Measurements from ENCODE around the gene YES1.

YES1 gene

DNA sequence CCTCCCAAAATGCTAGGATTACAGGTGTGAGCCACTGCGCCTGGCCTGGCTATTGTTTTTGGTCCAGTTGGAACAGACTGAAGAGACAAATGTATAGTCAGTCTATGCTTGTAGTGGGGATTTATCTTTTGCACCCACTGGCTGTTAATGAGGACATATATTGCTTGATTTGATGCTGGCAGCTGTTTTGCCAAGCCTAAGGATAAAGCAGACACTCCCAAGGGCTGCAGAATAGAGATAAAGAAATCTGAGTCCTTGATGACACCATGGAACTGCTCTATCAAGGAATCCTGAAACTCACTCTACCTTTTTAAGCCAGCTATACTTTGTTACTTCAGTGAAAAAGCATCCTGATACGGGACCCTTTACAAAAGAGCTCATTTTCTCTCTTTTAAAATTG lies 56.5 kb downstream of the YES1 start:
- ChIA-PET CTCF (interaction anchor here (1.0 to 2.9 kb wide), 3 partner anchors 17 to 84 kb away, joined by 3 to 10 read pairs (median 8); no protein-coding TSS in a partner anchor), POLR2A (interaction anchor here (0.7 kb wide), 1 partner anchor 123 kb away, joined by 3 read pairs; no protein-coding TSS in a partner anchor)
- Histone ChIP-seq H3K9me3 (ENCODE audit: control insufficient read depth, insufficient read depth, low read depth, low read length) (no peaks in the 10 kb centered on the region), H3K4me3 (ENCODE audit: low read depth, low read length) (no peak overlapping the region), H3K4me1 (ENCODE audit: control insufficient read depth, insufficient read depth, low read length) (peaks cover 2% of the 10 kb centered on the region; the same call in 1 of the 2 replicates), H3K27ac (ENCODE audit: extremely low read depth, low read depth, low read length) (no peak overlapping the region), H3K36me3 (ENCODE audit: control insufficient read depth in 2 of 2, insufficient read depth in 1 of 2, low read length in 2 of 2) (peaks cover 2 to 7% of the 10 kb centered on the region in 2 experiments; a peak in 2 of 3 replicates)
- TF ChIP-seq ZNF280C (tag by site-specific recombination; IDR thresholded peaks at IDR 0.05) (no peak), PRDM1 (tag by site-specific recombination; IDR thresholded peaks at IDR 0.05) (no peak), SCRT2 (tag by site-specific recombination; IDR thresholded peaks at IDR 0.05) (no peak), ZNF596 (tag by site-specific recombination; IDR thresholded peaks at IDR 0.05) (no peak), ZNF302 (tag by site-specific recombination; IDR thresholded peaks at IDR 0.05; ENCODE audit: low read depth) (no peak), HOXC10 (CRISPR knock-in tag; IDR thresholded peaks at IDR 0.05) (no peak), AEBP2 (tag by site-specific recombination; IDR thresholded peaks at IDR 0.05; ENCODE audit: borderline replicate concordance) (no peak), ZNF530 (tag by site-specific recombination; IDR thresholded peaks at IDR 0.05; ENCODE audit: low read depth) (no peak), ZNF501 (tag by site-specific recombination; IDR thresholded peaks at IDR 0.05) (no peak), ZFP37 (tag by site-specific recombination; IDR thresholded peaks at IDR 0.05) (no peak), ZBTB7A (tag by site-specific recombination; IDR thresholded peaks at IDR 0.05; ENCODE audit: low read depth) (no peak)
- TF ChIP-seq, protein P1, sequence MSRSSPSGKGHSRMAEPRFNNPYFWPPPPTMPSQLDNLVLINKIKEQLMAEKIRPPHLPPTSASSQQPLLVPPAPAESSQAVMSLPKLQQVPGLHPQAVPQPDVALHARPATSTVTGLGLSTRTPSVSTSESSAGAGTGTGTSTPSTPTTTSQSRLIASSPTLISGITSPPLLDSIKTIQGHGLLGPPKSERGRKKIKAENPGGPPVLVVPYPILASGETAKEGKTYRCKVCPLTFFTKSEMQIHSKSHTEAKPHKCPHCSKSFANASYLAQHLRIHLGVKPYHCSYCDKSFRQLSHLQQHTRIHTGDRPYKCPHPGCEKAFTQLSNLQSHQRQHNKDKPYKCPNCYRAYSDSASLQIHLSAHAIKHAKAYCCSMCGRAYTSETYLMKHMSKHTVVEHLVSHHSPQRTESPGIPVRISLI (tag by site-specific recombination; IDR thresholded peaks at IDR 0.05): no peak
- TF ChIP-seq, protein P2, sequence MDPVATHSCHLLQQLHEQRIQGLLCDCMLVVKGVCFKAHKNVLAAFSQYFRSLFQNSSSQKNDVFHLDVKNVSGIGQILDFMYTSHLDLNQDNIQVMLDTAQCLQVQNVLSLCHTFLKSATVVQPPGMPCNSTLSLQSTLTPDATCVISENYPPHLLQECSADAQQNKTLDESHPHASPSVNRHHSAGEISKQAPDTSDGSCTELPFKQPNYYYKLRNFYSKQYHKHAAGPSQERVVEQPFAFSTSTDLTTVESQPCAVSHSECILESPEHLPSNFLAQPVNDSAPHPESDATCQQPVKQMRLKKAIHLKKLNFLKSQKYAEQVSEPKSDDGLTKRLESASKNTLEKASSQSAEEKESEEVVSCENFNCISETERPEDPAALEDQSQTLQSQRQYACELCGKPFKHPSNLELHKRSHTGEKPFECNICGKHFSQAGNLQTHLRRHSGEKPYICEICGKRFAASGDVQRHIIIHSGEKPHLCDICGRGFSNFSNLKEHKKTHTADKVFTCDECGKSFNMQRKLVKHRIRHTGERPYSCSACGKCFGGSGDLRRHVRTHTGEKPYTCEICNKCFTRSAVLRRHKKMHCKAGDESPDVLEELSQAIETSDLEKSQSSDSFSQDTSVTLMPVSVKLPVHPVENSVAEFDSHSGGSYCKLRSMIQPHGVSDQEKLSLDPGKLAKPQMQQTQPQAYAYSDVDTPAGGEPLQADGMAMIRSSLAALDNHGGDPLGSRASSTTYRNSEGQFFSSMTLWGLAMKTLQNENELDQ (tag by site-specific recombination; IDR thresholded peaks at IDR 0.05; ENCODE audit: low read depth): no peak
- TF ChIP-seq, protein P3, sequence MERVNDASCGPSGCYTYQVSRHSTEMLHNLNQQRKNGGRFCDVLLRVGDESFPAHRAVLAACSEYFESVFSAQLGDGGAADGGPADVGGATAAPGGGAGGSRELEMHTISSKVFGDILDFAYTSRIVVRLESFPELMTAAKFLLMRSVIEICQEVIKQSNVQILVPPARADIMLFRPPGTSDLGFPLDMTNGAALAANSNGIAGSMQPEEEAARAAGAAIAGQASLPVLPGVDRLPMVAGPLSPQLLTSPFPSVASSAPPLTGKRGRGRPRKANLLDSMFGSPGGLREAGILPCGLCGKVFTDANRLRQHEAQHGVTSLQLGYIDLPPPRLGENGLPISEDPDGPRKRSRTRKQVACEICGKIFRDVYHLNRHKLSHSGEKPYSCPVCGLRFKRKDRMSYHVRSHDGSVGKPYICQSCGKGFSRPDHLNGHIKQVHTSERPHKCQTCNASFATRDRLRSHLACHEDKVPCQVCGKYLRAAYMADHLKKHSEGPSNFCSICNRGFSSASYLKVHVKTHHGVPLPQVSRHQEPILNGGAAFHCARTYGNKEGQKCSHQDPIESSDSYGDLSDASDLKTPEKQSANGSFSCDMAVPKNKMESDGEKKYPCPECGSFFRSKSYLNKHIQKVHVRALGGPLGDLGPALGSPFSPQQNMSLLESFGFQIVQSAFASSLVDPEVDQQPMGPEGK (tag by site-specific recombination; IDR thresholded peaks at IDR 0.05): no peak

GRCh38 chr18:754656-755055 lies 57.4 kb downstream of the YES1 start:
- POLR2A ChIA-PET: interaction anchor here (0.5 kb wide), 1 partner anchor 53 kb away, joined by 3 read pairs; no protein-coding TSS in a partner anchor
- Histone ChIP-seq H3K4me1 (ENCODE audit: control insufficient read depth, insufficient read depth, low read length) (peaks cover 3% of the 10 kb centered on the region; the same call in 1 of the 2 replicates), H3K9me3 (ENCODE audit: control insufficient read depth, insufficient read depth, low read depth, low read length) (no peaks in the 10 kb centered on the region), H3K4me3 (ENCODE audit: low read depth, low read length) (no peak overlapping the region), H3K27ac (ENCODE audit: extremely low read depth, low read depth, low read length) (no peak overlapping the region), H3K36me3 (ENCODE audit: control insufficient read depth in 2 of 2, insufficient read depth in 1 of 2, low read length in 2 of 2) (peaks cover 7% of the 10 kb centered on the region in 2 experiments; a peak in 2 of 3 replicates)
- CTCF ChIA-PET: interaction anchor here (0.6 to 2.9 kb wide), 5 partner anchors 8 to 257 kb away, joined by 3 to 10 read pairs (median 4); no protein-coding TSS in a partner anchor
- TF ChIP-seq EGR2 (tag by site-specific recombination; IDR thresholded peaks at IDR 0.05; ENCODE audit: low read depth): no peak
- TF ChIP-seq ZNF18 (tag by site-specific recombination; IDR thresholded peaks at IDR 0.05): no peak
- TF ChIP-seq GLI2 (tag by site-specific recombination; IDR thresholded peaks at IDR 0.05; ENCODE audit: borderline replicate concordance, low read depth): no peak
- no peak for TF ChIP-seq ZNF423 (tag by site-specific recombination; IDR thresholded peaks at IDR 0.05)
- no peak for TF ChIP-seq ZBTB8A (tag by site-specific recombination; IDR thresholded peaks at IDR 0.05)
- no peak for TF ChIP-seq ZNF132 (tag by site-specific recombination; IDR thresholded peaks at IDR 0.05; ENCODE audit: borderline replicate concordance)
- TF ChIP-seq PRDM1 (tag by site-specific recombination; IDR thresholded peaks at IDR 0.05): no peak
